Measurements from ENCODE around the gene PTPA. TPM values are rescaled to one million over a fixed set of nuclear protein-coding genes. Genes with fewer than 3 reads are reported as not detected.

PTPA gene
- total and polyA plus RNA-seq, 9 of the 15 experiments (the other 6 are each of a cell fraction or from before 2014, with no cell fraction given): 1.7 to 121 (median 72.6) TPM

DNA sequence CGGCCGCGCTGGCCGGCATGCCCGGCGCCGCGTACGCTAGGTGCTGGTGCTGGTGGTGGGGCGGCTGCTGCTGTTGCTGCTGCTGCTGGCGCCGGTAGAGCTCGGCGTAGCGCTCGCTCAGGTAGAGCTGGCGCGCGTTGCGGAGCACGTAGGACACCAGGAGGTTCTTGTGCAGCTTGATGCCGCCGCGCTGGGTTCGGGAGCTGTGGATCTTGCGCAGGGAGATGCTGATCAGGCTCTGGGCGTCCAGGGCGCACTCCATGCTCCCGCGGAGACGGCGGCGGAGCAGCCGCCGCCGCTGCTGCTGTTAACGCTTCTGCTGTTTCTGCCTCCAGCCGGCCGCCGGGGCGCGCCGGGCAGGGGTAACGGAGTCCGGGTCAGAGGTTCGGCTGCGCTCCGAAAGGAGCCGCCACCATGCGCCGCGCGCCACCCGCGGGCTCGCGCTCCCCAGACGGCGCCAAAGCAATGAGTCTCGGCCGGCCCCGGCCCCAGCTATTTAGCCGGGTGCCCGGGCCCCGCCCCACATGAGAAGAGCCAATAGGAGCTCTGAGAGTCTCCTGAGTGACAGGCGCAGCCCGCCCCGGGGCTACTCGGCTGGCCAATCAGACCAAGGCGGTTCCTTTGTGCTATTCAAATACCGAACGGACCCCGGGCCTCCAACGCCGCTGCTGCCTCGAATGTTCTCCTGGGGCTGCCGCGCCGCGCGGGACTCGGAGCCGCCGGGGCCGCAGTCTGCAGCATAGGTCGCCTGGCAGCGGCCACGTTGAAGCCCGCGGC is 66.8 kb downstream of the PTPA start, which contains the start of gene IER5L (continued):
- TF ChIP-seq ZHX1 (conservative IDR thresholded peaks at IDR 0.05; ENCODE audit: low read length): no peak
- no peak for TF ChIP-seq RBM34 (IDR thresholded peaks at IDR 0.05; ENCODE audit: borderline replicate concordance, insufficient read depth, low read length)
- no peak for TF ChIP-seq ZNF717 (CRISPR knock-in tag; IDR thresholded peaks at IDR 0.05)
- peak; percentile 68 for TF ChIP-seq RB1 (IDR thresholded peaks at IDR 0.05; ENCODE audit: low read depth)
- peak; percentile 60; the same call in 1 of the 2 replicates for TF ChIP-seq MYC (IDR thresholded peaks at IDR 0.05; ENCODE audit: low read depth, low read length)
- no peak for TF ChIP-seq MYC (CRISPR knock-in tag; IDR thresholded peaks at IDR 0.05; ENCODE audit: borderline replicate concordance, low read depth)
- no peak for TF ChIP-seq DIDO1 (tag; IDR thresholded peaks at IDR 0.05; ENCODE audit: low read depth)
- TF ChIP-seq AFF4 (CRISPR knock-in tag; IDR thresholded peaks at IDR 0.05): peak; percentile 66; the same call in 1 of the 2 replicates
- TF ChIP-seq CLOCK (CRISPR knock-in tag; IDR thresholded peaks at IDR 0.05; ENCODE audit: borderline replicate concordance): no peak
- TF ChIP-seq HIVEP1 (CRISPR knock-in tag; IDR thresholded peaks at IDR 0.05): 0 out of 2 replicates have a peak, but pooled peaks have one; percentile 38
- peak; percentile 53 for TF ChIP-seq PHF20 (IDR thresholded peaks at IDR 0.05; ENCODE audit: partially characterized antibody)
- peak; percentile 84 for TF ChIP-seq SUPT5H (IDR thresholded peaks at IDR 0.05)
- peak; percentile 81 for TF ChIP-seq CHD2 (IDR thresholded peaks at IDR 0.05; ENCODE audit: low read depth, low read length)
- no peak for TF ChIP-seq MBD1 (CRISPR knock-in tag; IDR thresholded peaks at IDR 0.05)
- TF ChIP-seq ZNF695 (CRISPR knock-in tag; IDR thresholded peaks at IDR 0.05): no peak
